ENCODE results near the gene RIPOR2.

- TF ChIP-seq EZH2 (IDR thresholded peaks at IDR 0.05; ENCODE audit: insufficient read depth, poor library complexity, severe bottlenecking) (no peak), EZH2phosphoT487 (IDR thresholded peaks at IDR 0.05; ENCODE audit: insufficient read depth, low read depth) (no peak)
Measured at GRCh38 chr6:24778121-24778520, 157.6 kb downstream of the RIPOR2 start.

Measured in GM23248 (cell line).